Trophoblast cell (in vitro differentiated cells and primary cell): ENCODE measurements around the gene ACP6.
"Not testable (repeated sequence)": the region's sequence is repeated elsewhere in the genome, so short reads cannot be mapped to it uniquely, and the experiment has no call there.

ENCODE experiments used
- DNase-seq, 2 donors: peaks; one replicate each; pipeline ENCODE4 v3.0.0-alpha.2; 2016
- H2AFZ ChIP-seq: 2 replicates; pipeline ENCODE4 v1.6.1; 2013; ENCODE audit warnings: low read length, moderate library complexity, mild to moderate bottlenecking; ENCODE audit not compliant: insufficient read depth, poor library complexity
- H2AK5ac ChIP-seq: 2 replicates; pipeline ENCODE4 v1.6.1; 2013; ENCODE audit warnings: mild to moderate bottlenecking, low read length
- H2BK120ac ChIP-seq: 2 replicates; pipeline ENCODE4 v1.6.1; 2013; ENCODE audit warnings: low read length, mild to moderate bottlenecking, moderate library complexity; ENCODE audit not compliant: insufficient read depth, poor library complexity
- H2BK12ac ChIP-seq: 2 replicates; pipeline ENCODE4 v1.6.1; 2013; ENCODE audit warnings: mild to moderate bottlenecking, low read length, moderate library complexity
- H2BK5ac ChIP-seq: 2 replicates; pipeline ENCODE4 v1.6.1; 2013; ENCODE audit warnings: low read length, low read depth, moderate library complexity, mild to moderate bottlenecking; ENCODE audit not compliant: poor library complexity
- H3K14ac ChIP-seq: 2 replicates; pipeline ENCODE4 v1.6.1; 2013; ENCODE audit warnings: mild to moderate bottlenecking, low read length
- H3K18ac ChIP-seq: 2 replicates; pipeline ENCODE4 v1.6.1; 2013; ENCODE audit warnings: mild to moderate bottlenecking, low read length
- H3K23ac ChIP-seq: 2 replicates; pipeline ENCODE4 v1.6.1; 2013; ENCODE audit warnings: low read length
- H3K27ac ChIP-seq: 2 replicates; pipeline ENCODE4 v1.5.1; 2013; ENCODE audit warnings: low read depth, mild to moderate bottlenecking, inconsistent platforms, low read length, moderate library complexity
- H3K27me3 ChIP-seq: 2 replicates; pipeline ENCODE4 v1.6.1; 2013; ENCODE audit warnings: inconsistent platforms, mild to moderate bottlenecking, low read length, moderate library complexity; ENCODE audit not compliant: insufficient read depth
- H3K36me3 ChIP-seq, 2 experiments: 1 replicate in 1 of 2; 2 replicates in 1 of 2; pipeline ENCODE4 v1.6.1; 2013; ENCODE audit warnings: low read length in 2 of 2, mild to moderate bottlenecking in 2 of 2, moderate library complexity in 1 of 2; ENCODE audit not compliant: insufficient read depth in 2 of 2, control insufficient read depth in 1 of 2
- H3K4ac ChIP-seq: 2 replicates; pipeline ENCODE4 v1.6.1; 2013; ENCODE audit warnings: low read depth, mild to moderate bottlenecking, low read length, moderate library complexity
- H3K4me1 ChIP-seq, 2 experiments: 1 replicate in 1 of 2; 2 replicates in 1 of 2; pipeline ENCODE4 v1.6.1; 2013; ENCODE audit warnings: low read length in 2 of 2, mild to moderate bottlenecking in 2 of 2, moderate library complexity in 1 of 2; ENCODE audit not compliant: insufficient read depth in 2 of 2, control insufficient read depth in 1 of 2
- H3K4me2 ChIP-seq: 2 replicates; pipeline ENCODE4 v1.6.1; 2013; ENCODE audit warnings: inconsistent platforms, mild to moderate bottlenecking, low read length, moderate library complexity
- H3K4me3 ChIP-seq: 2 replicates; pipeline ENCODE4 v1.5.1; 2013; ENCODE audit warnings: mild to moderate bottlenecking, low read depth, low read length, inconsistent platforms
- H3K79me1 ChIP-seq: one replicate; pipeline ENCODE4 v1.6.1; 2013; ENCODE audit warnings: low read length
- H3K79me2 ChIP-seq: 2 replicates; pipeline ENCODE4 v1.6.1; 2013; ENCODE audit warnings: low read length, mild to moderate bottlenecking; ENCODE audit not compliant: control insufficient read depth, insufficient read depth, poor library complexity
- H3K9ac ChIP-seq: 2 replicates; pipeline ENCODE4 v1.6.1; 2013; ENCODE audit warnings: mild to moderate bottlenecking, low read length
- H3K9me3 ChIP-seq: 2 replicates; pipeline ENCODE4 v1.6.1; 2013; ENCODE audit warnings: low read depth, mild to moderate bottlenecking, control low read depth, inconsistent platforms, low read length; ENCODE audit not compliant: insufficient read depth
- H4K12ac ChIP-seq: 2 replicates; pipeline ENCODE4 v1.6.1; 2013; ENCODE audit warnings: low read depth, mild to moderate bottlenecking, low read length, moderate library complexity
- H4K8ac ChIP-seq: 2 replicates; pipeline ENCODE4 v1.6.1; 2013; ENCODE audit warnings: low read depth, mild to moderate bottlenecking, low read length, moderate library complexity
- H4K91ac ChIP-seq: one replicate; pipeline ENCODE4 v1.6.1; 2013; ENCODE audit warnings: low read depth, mild to moderate bottlenecking, low read length, moderate library complexity
- WGBS: extraction: QIAGEN DNeasy Blood & Tissue Kit; methylation state at CpG from one replicate; pipeline ENCODE4 v1.1.7; 2013; ENCODE audit warnings: missing lambda C conversion rate; ENCODE audit not compliant: insufficient read length, insufficient coverage; ENCODE audit errors: extremely low coverage; 5-methylcytosine and 5-hydroxymethylcytosine counted together

ACP6 gene

GRCh38 chr1:147614966-147615365 is 55.4 kb downstream of the ACP6 start:
- H3K79me2 ChIP-seq, H3K9ac ChIP-seq, H3K79me1 ChIP-seq, H2AK5ac ChIP-seq, H3K23ac ChIP-seq, H3K4me2 ChIP-seq, H3K14ac ChIP-seq, H3K4me1 ChIP-seq, H3K27me3 ChIP-seq, H2BK120ac ChIP-seq, DNase-seq, H3K9me3 ChIP-seq, H4K91ac ChIP-seq, H4K12ac ChIP-seq, H3K4me3 ChIP-seq, H3K4ac ChIP-seq, H2BK12ac ChIP-seq, H2AFZ ChIP-seq, H2BK5ac ChIP-seq, H4K8ac ChIP-seq, H3K27ac ChIP-seq, H3K18ac ChIP-seq: not testable (repeated sequence)
- H3K36me3 ChIP-seq, result peaks cover 31 to 43% of the 10 kb centered on the region in 2 experiments
- no CpG with 5 or more reads among the region's 4 CpGs for WGBS

- Histone ChIP-seq H2AFZ (no peak overlapping the region), H3K9me3 (no peaks in the 10 kb centered on the region), H3K4me2 (no peak overlapping the region), H2AK5ac (no peak overlapping the region), H4K91ac (no peak overlapping the region), H3K4me1 (no peaks in the 10 kb centered on the region), H3K79me1 (no peaks in the 10 kb centered on the region), H4K12ac (no peak overlapping the region), H2BK5ac (no peak overlapping the region), H3K79me2 (no peaks in the 10 kb centered on the region), H4K8ac (no peak overlapping the region), H3K4me3 (no peak overlapping the region), H3K27ac (no peak overlapping the region), H3K18ac (no peak overlapping the region), H3K4ac (no peak overlapping the region), H3K9ac (no peak overlapping the region), H3K27me3 (no peaks in the 10 kb centered on the region), H3K14ac (no peak overlapping the region), H2BK12ac (no peak overlapping the region), H3K36me3 (peaks cover 18 to 33% of the 10 kb centered on the region in 2 experiments), H3K23ac (no peak overlapping the region), H2BK120ac (no peak overlapping the region)
- DNase-seq, result no peak
Measured at GRCh38 chr1:147613506-147613905, 56.8 kb downstream of the ACP6 start.

- H3K9me3 ChIP-seq, result no peaks in the 10 kb centered on the region
- no peaks in the 10 kb centered on the region for H3K4me1 ChIP-seq
- no peaks in the 10 kb centered on the region for H3K79me1 ChIP-seq
- H2AFZ ChIP-seq, result no peak overlapping the region
- no peak overlapping the region for H3K9ac ChIP-seq
- H3K27ac ChIP-seq, result no peak overlapping the region
- H3K4me2 ChIP-seq, result no peak overlapping the region
- WGBS, result no CpG with 5 or more reads among the region's 4 CpGs
- H2BK5ac ChIP-seq, result no peak overlapping the region
- no peak overlapping the region for H3K18ac ChIP-seq
- H4K8ac ChIP-seq, result no peak overlapping the region
- H2BK12ac ChIP-seq, result no peak overlapping the region
- no peak overlapping the region for H2BK120ac ChIP-seq
- no peaks in the 10 kb centered on the region for H3K27me3 ChIP-seq
- peaks cover 16 to 28% of the 10 kb centered on the region in 2 experiments for H3K36me3 ChIP-seq
- H3K14ac ChIP-seq, result no peak overlapping the region
- H4K12ac ChIP-seq, result no peak overlapping the region
- H3K79me2 ChIP-seq, result no peaks in the 10 kb centered on the region
- no peak for DNase-seq
- no peak overlapping the region for H3K4ac ChIP-seq
- no peak overlapping the region for H4K91ac ChIP-seq
- H3K4me3 ChIP-seq, result no peak overlapping the region
- H2AK5ac ChIP-seq, result no peak overlapping the region
- H3K23ac ChIP-seq, result no peak overlapping the region
Measured at GRCh38 chr1:147612366-147612765, 58.0 kb downstream of the ACP6 start.

GRCh38 chr1:147611586-147611985 is 58.7 kb downstream of the ACP6 start:
- H3K79me2 ChIP-seq, result no peaks in the 10 kb centered on the region

More at GRCh38 chr1:147611586-147611985, 58.7 kb downstream of the ACP6 start:
- Histone ChIP-seq H3K4me2 (no peak overlapping the region), H3K27me3 (no peaks in the 10 kb centered on the region), H2BK5ac (no peak overlapping the region), H4K12ac (no peak overlapping the region), H3K9ac (no peak overlapping the region), H2AK5ac (no peak overlapping the region), H3K79me1 (no peaks in the 10 kb centered on the region), H2AFZ (no peak overlapping the region), H3K4me1 (no peaks in the 10 kb centered on the region), H3K4ac (no peak overlapping the region), H3K4me3 (no peak overlapping the region), H3K18ac (no peak overlapping the region), H3K9me3 (no peaks in the 10 kb centered on the region), H4K8ac (no peak overlapping the region), H3K36me3 (peaks cover 16 to 30% of the 10 kb centered on the region in 2 experiments), H2BK120ac (no peak overlapping the region), H2BK12ac (no peak overlapping the region), H3K23ac (no peak overlapping the region), H3K14ac (no peak overlapping the region), H3K27ac (no peak overlapping the region), H4K91ac (no peak overlapping the region)
- no CpG with 5 or more reads among the region's 8 CpGs for WGBS
- DNase-seq, result no peak
